LNCaP clone FGC (cell line): Measurements from ENCODE around the gene CHURC1.

Experiments
- DNase-seq: peaks from one replicate; pipeline ENCODE4 v3.0.0-alpha.2; 2011; ENCODE audit warnings: low read depth
- H3K4me3 ChIP-seq: 2 replicates; pipeline ENCODE4 v1.5.1; 2011; ENCODE audit warnings: mild to moderate bottlenecking, low read depth, low read length, control low read depth
- TF ChIP-seq, protein P1 (sequence below): IDR thresholded peaks from 2 replicates; pipeline ENCODE4 v1.5.1; 2012; ENCODE audit warnings: mild to moderate bottlenecking; ENCODE audit not compliant: control insufficient read depth, insufficient read depth; ENCODE audit errors: extremely low read depth

Gene CHURC1

DNA sequence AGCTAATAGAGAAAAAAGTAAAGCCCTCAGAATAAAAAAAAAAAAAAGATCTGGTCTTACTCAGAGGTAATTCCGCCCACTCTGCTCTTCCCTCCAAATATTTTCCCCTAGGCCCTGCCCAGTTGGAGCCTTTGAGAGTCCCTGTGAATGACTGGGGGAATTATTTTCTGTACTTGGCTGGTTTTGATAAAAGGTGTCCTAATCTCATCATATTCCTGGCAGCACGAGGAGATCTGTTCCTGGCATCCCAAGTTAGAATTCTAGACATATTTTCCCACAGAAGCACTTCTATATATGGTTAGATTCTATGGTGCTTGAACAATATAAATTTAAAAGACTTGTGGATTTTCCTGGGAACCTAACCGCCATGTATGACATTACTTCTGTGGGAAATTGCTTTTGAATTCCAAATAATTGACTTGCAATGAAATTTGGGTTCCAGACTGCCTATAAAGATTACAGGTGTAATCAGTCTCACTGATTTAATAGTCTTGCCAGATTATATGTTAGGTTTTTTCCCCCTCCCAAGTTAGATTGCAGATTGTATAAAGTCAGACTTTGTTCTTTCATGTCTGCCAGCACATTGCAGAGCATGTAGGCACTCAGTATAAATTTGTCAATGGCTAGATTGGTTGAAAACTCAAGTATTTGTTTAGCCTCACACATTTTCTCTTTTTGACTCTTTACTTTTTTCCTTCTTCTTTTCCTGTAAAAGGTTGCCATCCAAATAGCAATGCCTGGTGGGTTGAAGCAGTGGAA lies 16.0 kb downstream of the CHURC1 start:
- TF ChIP-seq, protein P1, sequence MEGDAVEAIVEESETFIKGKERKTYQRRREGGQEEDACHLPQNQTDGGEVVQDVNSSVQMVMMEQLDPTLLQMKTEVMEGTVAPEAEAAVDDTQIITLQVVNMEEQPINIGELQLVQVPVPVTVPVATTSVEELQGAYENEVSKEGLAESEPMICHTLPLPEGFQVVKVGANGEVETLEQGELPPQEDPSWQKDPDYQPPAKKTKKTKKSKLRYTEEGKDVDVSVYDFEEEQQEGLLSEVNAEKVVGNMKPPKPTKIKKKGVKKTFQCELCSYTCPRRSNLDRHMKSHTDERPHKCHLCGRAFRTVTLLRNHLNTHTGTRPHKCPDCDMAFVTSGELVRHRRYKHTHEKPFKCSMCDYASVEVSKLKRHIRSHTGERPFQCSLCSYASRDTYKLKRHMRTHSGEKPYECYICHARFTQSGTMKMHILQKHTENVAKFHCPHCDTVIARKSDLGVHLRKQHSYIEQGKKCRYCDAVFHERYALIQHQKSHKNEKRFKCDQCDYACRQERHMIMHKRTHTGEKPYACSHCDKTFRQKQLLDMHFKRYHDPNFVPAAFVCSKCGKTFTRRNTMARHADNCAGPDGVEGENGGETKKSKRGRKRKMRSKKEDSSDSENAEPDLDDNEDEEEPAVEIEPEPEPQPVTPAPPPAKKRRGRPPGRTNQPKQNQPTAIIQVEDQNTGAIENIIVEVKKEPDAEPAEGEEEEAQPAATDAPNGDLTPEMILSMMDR: no peak
- no peak overlapping the region for H3K4me3 ChIP-seq
- no peak for DNase-seq

DNA sequence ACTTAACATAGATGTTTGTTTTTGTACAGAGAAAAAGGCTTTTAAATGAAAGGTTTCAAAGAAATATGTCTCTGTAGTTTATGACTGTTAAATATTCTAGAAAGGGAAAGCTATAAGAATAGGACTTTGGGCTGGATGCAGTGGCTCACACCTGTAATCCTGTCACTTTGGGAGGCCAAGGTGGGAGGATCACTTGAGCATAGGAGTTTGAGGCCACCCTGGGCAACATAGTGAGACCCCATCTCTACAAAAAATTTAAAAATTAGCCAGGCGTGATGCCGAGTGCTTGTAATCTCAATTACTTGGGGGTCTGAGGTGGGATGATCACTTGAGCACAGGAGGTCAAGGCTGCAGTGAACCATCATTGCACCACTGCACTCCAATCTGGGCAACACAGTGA lies 16.9 kb downstream of the CHURC1 start:
- DNase-seq: no peak
- TF ChIP-seq, protein P1: no peak
- H3K4me3 ChIP-seq: no peak overlapping the region

DNA sequence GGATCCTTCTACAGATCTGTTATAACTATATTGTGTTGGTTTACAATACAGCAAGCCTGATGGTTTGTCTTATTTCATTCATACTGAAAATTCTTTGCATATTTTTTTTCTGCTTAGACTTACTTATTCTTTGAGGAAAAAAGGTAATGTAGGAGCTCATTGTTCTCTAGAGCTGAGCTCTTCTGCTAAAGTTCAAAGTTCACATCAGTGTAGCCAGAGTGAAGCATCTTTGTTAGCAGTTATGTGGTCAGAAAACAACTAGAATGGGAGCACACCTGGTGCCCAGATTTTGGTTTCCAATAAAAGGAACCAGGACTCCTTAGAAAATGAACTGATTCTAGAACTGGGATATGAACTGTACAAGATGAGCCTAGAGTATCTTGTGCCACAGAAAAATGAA lies 18.0 kb downstream of the CHURC1 start:
- no peak for DNase-seq
- no peak overlapping the region for H3K4me3 ChIP-seq
- TF ChIP-seq, protein P1: no peak

DNA sequence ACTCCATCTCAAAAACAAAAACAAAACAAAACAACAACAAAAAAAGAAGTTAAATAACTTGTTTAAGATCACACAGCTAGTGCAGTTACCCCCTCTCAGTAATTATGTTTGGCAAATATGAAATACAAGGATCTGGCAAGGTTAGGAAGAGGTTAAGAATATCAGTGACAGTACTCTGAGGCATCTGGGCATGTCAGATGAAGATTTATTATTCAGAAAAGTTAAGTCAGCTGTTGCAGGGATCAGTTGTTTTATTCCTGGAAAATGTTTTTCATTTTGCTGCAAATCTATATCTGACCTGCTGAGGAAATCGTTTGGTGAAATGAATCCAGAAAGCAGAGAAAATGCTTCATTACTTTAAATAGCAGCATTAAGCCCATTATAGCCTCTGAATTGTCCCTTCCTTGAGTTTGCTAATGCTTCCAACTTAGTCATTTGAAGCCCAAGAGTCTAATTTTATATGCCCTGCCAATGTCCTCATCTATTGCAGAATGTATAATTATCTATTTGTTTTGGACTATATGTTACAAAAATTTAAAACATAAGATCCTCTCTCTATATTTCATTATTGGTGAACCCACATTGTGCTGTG lies 20.2 kb downstream of the CHURC1 start:
- H3K4me3 ChIP-seq: no peak overlapping the region
- TF ChIP-seq, protein P1: no peak
- no peak for DNase-seq

DNA sequence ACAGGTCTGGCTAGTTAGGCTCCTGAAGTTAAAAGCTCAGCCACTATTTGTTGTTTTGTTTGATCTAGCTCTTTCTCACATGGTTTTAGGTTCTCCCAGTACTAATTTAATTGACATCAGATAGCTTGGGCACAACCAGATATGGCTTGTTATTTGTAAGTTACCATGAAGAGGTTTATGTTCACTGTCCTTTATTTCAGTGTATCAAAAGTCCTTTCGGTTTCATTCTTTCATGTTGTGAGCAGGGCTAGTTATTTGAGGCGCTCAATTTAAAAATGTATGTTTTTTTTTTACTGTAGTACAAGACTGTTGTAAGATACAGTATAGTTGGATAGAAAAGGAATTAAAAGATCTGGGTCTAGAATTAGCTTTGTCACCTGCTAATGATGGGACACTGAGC lies 21.3 kb downstream of the CHURC1 start:
- no peak overlapping the region for H3K4me3 ChIP-seq
- TF ChIP-seq, protein P1: no peak
- DNase-seq: no peak

DNA sequence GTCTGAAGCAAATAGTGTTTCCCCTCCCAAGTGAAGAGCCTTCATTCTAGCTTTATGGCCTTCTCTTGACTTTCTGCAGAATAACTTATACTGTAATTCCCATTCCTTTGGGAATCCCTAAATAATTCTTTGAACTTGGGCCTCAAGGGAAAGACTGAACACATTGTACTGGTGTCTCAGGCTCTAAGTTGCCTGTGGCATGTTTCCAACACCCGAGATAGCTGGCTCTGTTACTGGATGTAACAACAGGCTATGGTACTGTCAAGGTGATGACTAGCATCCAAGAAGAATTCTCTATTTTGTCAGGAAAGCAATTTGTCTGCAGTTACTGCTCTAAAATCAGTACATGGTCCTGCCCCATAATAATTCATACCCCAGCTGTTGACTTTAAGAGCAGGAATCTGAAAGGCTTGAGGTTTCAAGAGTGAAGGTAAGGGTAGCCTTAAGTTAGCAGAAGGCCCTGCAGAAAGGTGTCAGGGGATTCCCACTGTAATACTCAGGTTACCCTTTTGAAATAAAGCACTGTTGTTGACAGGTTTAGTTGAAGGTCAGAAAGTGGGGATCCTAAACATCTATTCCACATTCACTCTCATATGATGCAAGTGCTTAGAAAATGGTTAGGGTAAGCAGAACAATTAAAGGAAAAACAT lies 23.0 kb downstream of the CHURC1 start:
- TF ChIP-seq, protein P1: no peak
- H3K4me3 ChIP-seq: no peak overlapping the region
- DNase-seq: no peak
